ENCODE measurements around the gene SPG7.

The SPG7 gene

DNA sequence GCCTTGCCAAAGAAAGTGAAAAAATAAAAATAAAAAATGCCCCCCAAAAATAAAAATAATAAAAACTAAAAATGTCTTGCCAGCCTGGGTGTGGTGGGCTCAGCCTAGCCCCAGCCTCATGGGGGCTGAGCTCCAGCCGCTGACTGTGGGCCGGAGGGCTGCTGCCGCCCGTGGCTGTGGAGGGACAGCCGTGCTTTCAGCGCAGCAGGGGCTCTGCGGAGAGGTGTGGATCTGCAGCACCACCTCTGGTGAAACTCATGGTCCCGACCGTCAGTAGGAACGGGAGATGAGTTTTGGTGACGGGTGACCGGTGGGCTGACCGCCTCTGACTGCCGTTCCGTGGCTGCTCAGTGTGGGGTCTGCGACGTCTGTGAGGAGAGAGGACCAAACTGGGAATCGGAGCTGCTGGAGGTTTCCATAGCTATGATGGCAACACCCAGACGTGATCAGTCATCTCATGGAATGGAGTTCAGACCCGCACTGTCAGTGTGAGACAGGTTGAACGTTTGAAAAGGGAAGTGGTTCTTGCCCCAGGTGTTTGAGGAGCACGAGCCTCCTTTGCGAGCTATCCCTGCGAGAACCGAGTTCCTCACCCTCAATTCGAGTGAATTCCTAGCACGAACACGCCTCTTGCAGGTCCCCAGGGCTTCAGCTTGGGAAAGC, 40.3 kb downstream of the SPG7 start:
- no peak for DNase-seq

DNA sequence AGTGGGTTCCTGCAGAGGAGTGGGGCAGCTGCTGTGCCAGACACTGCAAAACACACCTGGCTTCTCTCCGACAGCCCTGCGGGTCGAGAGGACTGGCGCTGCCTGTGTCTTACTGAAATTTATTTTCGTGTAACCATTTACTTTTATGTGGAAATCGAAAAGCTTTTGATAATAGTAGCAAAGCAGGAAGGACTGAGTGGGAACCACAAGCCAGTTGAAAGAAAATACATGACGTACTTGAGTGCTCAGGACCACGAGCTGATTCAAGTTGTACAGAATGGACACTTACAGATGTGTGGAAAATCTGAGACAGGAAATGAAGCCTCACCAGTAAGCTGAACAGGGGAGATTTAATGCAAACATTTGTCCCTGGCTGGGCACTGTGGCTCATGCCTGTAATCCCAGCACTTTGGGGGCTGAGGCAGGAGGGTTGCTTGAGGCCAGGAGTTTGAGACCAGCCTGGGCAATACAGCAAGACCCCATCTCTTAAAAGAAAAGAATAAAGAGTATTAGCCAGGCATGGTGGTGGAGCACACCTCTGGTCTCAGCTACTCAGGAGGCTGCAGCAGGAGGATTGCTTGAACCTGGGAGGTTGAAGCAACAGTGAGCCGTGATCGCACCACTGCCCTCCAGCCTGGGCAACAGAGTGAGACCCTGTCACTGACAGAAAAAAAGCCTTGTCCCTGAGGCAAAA, 41.0 kb downstream of the SPG7 start:
- no peak for DNase-seq

DNA sequence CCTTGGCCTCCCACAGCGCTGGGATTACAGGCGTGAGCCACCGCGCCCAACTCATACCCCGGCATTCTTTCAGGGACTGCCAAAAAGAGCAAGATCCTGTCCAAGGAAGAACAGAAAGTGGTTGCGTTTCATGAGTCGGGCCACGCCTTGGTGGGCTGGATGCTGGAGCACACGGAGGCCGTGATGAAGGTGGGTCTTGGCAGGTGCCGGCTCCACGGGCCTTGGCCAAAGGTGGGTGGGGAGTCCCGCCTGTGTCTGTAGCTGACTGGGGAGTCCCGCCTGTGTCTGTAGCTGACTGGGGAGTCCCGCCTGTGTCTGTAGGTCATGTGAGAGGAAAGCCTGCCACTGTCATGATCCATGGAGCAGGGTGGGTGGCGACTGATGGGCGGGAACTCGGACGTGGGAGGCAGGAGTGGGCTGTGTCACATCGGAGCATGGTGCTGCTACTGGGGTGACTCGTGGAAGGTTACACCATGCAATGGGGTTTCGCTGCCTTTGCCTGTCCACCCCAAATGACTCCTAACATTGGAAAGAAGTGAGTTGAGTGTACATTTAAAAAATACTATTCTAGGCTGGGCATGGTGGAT, 42.3 kb downstream of the SPG7 start:
- DNase-seq, result no peak

DNA sequence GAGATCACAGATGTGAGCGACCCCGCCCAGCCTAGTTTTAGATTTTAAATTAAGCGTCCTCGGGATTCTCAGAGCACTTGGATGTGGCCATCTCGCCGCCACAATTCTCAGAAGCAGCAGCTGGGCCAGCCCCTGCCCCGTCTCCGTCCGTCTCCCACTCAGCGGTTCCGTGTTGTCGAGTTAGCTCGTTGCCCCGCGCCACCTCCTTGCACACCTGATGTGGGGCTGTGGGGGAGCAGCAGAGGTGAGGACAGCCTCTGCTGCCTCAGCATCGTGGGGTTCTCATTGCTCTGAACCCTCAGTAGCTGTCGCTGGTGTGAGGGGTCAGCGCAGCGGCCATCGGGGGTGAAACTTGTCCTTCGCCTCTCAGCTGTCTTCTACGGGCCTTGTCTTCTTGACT, 44.1 kb downstream of the SPG7 start:
- no peak for DNase-seq

DNA sequence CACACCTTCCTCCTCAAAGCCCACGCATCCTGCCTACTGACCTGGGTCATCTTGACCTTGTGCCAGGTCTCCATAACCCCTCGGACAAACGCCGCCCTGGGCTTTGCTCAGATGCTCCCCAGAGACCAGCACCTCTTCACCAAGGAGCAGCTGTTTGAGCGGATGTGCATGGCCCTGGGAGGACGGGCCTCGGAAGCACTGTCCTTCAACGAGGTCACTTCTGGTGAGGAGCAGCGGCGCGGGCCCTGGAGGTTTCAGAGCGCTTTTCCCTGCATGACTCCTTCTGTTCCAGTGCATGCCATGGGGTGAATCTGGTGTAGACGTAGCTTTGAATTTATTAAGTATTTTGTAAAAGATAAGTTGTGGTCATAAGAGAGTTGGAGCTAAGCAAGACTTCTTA, 44.7 kb downstream of the SPG7 start:
- no peak for DNase-seq

DNA sequence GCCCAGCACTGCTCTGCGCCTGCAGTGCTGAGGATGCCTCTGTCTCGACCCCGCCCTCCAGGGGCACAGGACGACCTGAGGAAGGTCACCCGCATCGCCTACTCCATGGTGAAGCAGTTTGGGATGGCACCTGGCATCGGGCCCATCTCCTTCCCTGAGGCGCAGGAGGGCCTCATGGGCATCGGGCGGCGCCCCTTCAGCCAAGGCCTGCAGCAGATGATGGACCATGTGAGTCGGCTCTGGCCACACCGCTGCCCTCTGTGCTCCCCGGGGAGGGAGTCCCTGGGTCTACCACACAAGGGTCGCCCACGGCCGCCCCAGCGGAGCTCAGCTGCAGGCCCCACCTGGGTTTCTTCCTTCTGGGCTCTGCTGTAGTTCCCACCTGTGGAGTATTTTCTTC, 45.5 kb downstream of the SPG7 start:
- no peak for DNase-seq

DNA sequence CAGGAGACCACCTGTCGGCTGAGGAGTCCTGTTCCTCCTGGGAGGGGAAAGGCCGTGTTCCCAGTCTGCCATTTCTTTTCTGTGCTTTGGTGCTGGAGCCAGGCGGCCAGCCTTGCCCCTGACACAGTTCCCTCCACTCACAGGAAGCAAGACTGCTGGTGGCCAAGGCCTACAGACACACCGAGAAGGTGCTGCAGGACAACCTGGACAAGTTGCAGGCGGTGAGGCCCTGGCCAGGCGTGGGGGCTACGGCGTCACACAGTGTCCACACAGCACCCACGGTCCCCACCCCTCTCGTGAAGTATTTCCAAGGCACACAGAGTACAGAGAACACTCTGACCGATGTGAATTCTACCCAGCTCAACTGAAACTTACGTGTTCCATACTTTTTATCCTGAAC, 46.1 kb downstream of the SPG7 start:
- no peak for DNase-seq

DNA sequence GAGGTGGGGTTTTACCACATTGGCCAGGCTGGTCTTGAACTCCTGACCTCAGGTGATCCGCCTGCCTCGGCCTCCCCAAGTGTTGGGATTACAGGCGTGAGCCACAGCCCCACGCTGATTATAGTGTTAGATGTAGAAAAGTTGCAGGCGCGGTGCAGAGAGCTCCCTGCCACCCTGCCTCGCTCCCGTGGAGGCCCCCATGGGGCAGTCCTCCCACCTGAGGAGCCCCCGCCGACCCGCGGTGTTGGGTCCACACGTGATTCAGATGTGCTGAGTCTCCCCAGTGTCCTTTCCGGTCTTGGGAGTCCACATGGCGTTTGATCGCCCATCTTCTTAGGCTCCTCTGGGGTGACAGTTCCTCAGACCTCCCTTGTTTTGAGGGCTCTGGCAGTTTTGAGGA, 47.1 kb downstream of the SPG7 start:
- DNase-seq, result no peak

DNA sequence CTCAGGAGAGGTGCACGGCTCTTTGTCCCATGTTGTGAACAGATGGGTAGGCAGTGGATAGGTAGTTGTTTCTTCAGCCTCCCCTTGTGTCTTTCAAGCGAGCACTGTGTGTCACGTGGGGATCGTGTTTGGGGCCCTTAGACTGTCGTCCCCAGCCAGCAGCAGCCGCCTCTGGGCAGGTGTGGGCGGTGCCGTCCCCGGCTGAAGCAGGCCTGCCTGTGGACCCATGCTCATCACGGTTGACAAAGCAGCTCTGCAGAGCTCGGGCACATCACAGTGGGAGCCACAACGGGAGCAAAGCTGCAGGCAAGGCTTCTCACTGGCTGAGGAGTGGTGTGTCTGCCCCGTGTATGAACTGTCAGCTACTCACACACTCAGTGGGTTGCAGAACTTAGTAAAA, 47.6 kb downstream of the SPG7 start:
- DNase-seq, result no peak

DNA sequence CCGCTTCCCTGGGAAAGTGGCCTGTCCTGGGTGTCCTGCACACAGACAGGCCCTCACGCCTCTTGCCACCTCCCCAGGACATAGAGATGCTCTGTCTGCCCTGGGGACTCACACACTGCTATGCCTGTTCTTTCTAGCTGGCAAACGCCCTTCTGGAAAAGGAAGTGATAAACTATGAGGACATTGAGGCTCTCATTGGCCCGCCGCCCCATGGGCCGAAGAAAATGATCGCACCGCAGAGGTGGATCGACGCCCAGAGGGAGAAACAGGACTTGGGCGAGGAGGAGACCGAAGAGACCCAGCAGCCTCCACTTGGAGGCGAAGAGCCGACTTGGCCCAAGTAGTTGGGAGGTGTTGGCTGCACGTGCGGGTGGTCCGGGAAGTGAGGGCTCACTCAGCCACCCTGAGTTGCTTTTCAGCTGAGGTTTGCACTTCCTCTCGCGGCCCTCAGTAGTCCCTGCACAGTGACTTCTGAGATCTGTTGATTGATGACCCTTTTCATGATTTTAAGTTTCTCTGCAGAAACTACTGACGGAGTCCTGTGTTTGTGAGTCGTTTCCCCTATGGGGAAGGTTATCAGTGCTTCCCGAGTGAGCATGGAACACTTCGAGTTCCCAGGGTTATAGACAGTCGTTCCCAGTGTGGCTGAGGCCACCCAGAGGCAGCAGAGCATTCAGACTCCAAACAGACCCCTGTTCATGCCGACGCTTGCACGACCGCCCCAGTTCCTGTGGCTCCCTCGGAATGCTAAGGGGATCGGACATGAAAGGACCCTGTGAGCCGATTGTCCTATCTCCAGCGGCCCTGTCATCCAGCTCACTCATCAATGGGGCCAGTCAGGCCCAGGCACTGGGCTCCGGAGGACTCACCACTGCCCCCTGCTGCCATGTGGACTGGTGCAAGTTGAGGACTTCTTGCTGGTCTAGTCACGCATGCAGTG, 48.8 kb downstream of the SPG7 start:
- DNase-seq, result peak; percentile 86 to 93

DNA sequence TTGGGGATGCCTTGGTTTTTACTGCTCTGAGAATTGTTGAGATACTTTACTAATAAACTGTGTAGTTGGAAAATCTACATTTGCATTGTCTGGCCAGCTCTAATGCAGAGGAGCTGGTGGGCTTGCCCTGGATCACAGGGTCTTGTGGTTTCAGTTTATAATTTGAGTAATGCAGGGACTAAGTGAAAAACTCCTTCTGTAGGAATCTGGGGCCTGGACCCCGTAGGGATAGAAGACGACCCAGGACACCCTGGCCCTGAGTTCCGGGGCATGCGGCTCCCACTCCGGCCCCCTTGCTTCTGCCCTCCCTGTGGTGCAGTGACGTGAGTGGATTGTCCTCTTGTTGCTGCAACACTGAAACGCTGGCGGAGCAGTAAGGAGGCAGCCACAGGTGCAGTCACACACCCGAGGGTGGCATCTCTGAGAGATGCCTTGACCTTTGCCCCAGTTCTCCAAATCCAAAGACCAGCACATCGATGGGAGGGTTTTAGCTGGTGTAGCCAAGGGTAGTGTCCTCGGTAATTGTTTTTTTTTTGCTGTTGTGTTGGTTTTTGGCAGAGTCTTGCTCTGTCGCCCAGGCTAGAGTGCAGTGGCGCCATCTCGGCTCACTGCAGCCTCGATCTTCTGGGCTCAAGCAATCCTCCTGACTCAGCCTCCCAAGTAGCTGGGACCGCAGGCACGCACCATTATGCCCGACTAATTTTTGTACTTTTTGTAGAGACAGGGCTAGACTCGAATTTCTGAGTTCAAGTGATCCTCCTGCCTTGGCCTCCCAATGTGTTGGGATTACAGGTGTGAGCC, 49.7 kb downstream of the SPG7 start:
- no peak for DNase-seq

DNA sequence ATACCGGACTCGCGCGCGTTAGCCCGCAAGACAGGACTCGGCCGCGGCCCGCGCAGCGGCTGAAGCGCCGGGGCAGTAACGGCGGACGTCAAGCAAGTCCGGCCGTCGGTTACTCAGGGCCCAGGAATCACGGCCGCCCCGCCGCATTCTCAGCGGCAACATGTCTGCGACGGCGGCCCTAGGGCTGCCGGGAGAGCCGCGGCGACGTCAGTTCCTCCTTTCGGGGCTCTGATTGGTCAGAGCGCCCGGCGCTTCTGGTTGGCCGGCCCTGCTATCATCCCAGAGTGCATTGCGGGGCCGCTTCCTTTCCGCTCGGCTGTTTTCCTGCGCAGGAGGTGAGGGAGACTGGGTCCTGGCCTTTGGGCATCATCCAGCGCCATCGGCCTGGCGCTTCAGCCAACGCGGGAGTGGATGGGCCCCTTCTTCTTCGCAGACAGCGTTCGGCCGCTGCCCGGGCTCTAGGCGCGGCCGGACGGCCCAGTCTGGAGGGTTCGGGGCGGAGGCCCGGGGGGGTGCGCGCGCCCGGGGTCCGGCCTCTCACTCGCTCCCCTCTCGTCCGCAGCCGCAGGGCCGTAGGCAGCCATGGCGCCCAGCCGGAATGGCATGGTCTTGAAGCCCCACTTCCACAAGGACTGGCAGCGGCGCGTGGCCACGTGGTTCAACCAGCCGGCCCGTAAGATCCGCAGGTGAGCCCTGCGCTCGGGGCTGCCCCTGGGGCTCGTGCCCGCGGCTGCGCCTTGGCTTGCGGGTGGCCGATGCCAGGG, 52.4 kb downstream of the SPG7 start, which contains the start of gene RPL13:
Gene RPL13, plus strand, starts transcription at position 305 of the 764 bp plus-strand sequence. Its CDS starts 278 bp downstream, at position 583.
- peak; percentile 90 to 93 for DNase-seq

DNA sequence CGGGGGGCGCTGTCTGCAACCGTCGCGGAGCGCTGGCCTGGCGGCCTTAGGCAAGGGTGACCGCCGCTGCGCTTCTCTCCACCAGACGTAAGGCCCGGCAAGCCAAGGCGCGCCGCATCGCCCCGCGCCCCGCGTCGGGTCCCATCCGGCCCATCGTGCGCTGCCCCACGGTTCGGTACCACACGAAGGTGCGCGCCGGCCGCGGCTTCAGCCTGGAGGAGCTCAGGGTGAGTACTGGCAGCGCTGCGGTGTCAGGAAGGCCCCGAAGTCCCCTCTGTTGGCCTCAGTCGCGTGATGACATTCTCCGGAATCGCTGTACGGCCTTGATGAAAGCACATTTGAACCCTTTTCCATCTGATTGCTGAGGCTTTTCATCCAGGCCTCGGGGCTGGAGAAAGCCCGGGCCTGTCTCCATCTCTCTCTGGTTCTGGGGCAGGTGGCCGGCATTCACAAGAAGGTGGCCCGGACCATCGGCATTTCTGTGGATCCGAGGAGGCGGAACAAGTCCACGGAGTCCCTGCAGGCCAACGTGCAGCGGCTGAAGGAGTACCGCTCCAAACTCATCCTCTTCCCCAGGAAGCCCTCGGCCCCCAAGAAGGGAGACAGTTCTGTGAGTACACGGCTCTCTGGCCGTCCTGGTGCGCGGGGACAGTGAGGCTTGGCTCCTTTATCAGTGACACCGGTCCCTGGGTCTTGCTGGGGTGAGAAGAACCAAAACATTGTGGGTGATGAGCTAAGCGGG, 53.1 kb downstream of the SPG7 start:
- no peak for DNase-seq

DNA sequence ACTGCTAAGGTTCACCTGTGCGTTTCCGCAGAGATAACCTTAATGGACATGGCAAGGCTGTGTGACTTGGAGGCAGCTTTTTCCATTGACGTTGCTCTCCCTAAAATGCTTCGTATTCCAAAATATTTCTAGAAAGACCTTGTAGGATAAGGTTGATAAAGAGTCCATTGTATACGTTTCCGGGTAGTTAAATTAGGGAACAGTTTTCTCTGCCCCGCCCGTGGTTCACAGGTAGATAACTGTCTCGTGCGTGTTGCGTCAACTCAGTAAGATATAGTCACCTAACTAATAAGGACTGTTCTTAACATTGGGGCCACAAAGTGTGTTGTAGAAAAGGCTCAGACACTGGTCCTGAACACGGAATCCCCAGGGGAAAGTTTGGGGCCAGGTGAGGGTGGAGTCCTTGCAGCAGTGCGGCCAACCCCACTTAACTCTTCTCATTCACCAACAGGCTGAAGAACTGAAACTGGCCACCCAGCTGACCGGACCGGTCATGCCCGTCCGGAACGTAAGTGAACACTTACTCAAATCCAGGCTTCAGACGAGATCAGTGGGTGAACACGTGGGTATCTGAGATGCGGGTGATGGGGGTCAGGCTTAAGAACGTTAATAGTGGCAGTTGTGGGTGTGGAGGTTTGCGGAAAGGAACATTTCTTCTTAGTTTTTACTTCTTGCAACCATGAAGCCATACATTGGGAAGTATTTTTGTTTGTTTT, 53.8 kb downstream of the SPG7 start:
- DNase-seq, result no peak

DNA sequence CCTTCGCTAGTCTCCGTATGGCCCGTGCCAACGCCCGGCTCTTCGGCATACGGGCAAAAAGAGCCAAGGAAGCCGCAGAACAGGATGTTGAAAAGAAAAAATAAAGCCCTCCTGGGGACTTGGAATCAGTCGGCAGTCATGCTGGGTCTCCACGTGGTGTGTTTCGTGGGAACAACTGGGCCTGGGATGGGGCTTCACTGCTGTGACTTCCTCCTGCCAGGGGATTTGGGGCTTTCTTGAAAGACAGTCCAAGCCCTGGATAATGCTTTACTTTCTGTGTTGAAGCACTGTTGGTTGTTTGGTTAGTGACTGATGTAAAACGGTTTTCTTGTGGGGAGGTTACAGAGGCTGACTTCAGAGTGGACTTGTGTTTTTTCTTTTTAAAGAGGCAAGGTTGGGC, 54.7 kb downstream of the SPG7 start:
- DNase-seq, result peak in 1 of 2 donors; percentile 23

DNA sequence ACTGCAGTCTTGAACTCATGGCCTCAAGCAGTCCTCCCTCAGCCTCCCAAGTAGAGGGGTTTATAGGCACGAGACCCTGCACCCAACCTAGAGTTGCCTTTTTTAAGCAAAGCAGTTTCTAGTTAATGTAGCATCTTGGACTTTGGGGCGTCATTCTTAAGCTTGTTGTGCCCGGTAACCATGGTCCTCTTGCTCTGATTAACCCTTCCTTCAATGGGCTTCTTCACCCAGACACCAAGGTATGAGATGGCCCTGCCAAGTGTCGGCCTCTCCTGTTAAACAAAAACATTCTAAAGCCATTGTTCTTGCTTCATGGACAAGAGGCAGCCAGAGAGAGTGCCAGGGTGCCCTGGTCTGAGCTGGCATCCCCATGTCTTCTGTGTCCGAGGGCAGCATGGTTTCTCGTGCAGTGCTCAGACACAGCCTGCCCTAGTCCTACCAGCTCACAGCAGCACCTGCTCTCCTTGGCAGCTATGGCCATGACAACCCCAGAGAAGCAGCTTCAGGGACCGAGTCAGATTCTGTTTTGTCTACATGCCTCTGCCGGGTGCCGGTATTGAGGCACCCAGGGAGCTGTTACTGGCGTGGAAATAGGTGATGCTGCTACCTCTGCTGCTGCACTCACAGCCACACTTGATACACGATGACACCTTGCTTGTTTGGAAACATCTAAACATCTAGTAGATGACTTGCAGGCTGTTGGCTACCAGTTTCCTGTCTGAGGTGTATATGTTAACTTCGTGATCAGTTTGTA, 55.6 kb downstream of the SPG7 start:
- no peak for DNase-seq

DNA sequence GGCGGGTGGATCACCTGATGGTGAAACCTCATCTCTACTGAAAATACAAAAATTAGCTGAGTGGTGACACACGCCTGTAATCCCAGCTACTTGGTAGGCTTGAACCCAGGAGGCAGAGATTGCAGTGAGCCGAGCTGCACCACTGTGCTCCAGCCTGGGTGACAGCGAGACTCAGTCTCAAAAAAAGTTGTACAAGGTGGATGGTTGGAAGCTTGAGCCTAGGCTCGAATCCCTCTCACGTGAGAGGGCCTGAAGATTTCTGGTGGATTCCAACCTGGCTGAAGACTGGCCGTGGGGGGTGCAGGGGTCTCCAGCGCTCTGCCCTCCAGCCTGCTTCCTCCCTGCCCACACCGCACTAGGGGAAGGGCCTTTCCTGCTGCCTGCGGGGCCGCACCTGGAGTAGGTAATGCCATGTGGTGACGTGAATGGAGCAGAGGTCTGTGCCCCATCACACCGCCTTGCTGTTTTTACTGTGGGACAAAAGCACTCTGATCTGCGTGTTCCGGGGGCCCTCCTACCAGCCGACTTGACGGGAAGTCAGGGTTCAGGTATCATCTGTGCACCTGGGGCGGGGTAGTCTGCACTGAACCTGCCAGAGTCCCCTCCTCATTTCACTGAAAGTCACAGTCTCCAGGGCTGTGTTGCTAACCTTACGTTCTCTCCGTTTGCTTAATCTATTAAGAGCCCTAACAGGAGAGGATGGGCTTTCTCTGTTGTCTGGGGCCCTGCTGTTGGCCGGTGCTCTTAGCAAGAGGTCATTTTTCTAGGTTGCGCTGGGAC, 56.5 kb downstream of the SPG7 start:
- no peak for DNase-seq

DNA sequence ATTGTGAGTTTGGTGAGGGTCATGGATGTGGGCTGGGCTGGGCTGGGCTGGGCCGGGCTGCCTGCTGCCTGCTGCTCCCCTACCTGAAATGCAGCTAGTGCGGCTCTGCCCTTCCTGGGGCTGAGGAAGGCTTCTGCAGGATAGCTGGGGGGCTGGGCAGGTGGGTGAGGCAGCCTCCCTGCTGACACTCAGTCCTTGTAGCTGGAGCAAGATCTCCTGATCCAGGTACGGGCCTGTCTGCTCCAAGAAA, 57.0 kb downstream of the SPG7 start:
- no peak for DNase-seq
